HCT116 (cell line): ENCODE data around the gene ADAM10.

Experiments
- CEBPB ChIP-seq: IDR thresholded peaks from 2 replicates; pipeline ENCODE4 v1.6.1; 2012; ENCODE audit warnings: low read depth
- CTCF ChIP-seq, 3 experiments: fragments of 200-600 bp in 1 of 3; sonication (generic) in 1 of 3; IDR thresholded peaks in 2 of 3; conservative IDR thresholded peaks in 1 of 3; 2 replicates each; pipeline ENCODE4 v1.5.1; 2012 to 2017; ENCODE audit warnings: low read depth in 2 of 3, low read length in 2 of 3, antibody characterized with exemption in 1 of 3, borderline replicate concordance in 1 of 3, control low read depth in 1 of 3, mild to moderate bottlenecking in 1 of 3, mixed read lengths in 1 of 3, mixed run types in 1 of 3, moderate library complexity in 1 of 3; ENCODE audit not compliant: insufficient read depth in 1 of 3
- EZH2 ChIP-seq: fragments of 200-600 bp; sonication (generic); IDR thresholded peaks from 2 replicates; pipeline ENCODE4 v1.6.1; 2017; ENCODE audit warnings: antibody characterized with exemption, mixed run types
- MAX ChIP-seq: IDR thresholded peaks from 2 replicates; pipeline ENCODE4 v1.6.1; 2012
- POLR2A ChIP-seq: IDR thresholded peaks from 2 replicates; pipeline ENCODE4 v1.7.0; 2011; ENCODE audit warnings: borderline replicate concordance; ENCODE audit not compliant: insufficient read depth, insufficient read length; ENCODE audit errors: extremely low read depth
- RAD21 ChIP-seq: IDR thresholded peaks from 2 replicates; pipeline ENCODE4 v1.6.1; 2012; ENCODE audit warnings: low read depth, mild to moderate bottlenecking
- SIN3A ChIP-seq: IDR thresholded peaks from 2 replicates; pipeline ENCODE4 v1.6.1; 2012; ENCODE audit warnings: low read depth
- ZFX ChIP-seq: fragments of 450-650 bp; IDR thresholded peaks from 2 replicates; pipeline ENCODE4 v1.6.1; 2017
- ZNF274 ChIP-seq: fragments of 200-500 bp; sonication (Bioruptor generic); IDR thresholded peaks from 2 replicates; pipeline ENCODE4 v1.6.1; 2014; ENCODE audit warnings: mild to moderate bottlenecking, low read depth, low read length, inconsistent platforms
- TF ChIP-seq, protein P1 (sequence below): IDR thresholded peaks from 2 replicates; pipeline ENCODE4 v1.6.1; 2012; ENCODE audit warnings: low read depth
- TF ChIP-seq, protein P2 (sequence below): IDR thresholded peaks from 2 replicates; pipeline ENCODE4 v1.6.1; 2012

DNA sequence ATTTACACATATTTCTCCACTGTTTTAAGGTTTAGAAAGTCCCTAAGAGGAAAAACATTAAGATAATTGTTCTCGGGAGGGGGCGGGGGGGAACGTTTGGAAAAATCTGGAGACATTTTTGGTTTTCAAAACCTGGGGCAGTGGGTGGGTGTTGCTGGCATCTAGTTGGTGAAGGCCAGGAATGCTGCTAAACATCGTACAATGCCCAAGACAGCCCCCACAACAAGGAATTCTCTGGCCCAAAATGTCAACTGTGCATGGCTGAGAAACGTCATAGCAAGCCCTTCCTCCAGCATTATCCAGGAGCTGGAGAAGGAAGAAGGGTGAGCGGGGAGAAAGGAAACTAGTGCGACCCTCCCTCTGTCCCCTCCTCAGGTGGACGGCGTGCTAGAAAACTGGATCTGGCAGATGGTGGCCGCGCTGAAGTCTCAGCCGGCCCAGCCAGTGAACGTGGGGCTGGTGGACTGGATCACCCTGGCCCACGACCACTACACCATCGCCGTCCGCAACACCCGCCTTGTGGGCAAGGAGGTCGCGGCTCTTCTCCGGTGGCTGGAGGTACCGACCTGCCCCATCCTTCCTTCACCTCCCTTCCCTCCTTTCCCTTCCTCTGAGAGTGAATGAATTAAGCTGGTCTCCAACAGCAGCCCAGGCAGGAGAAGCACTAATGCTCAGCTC is 208.0 kb downstream of the ADAM10 start:
- no peak for TF ChIP-seq CTCF (IDR thresholded peaks at IDR 0.05 in 2 of 3, conservative IDR thresholded peaks at IDR 0.05 in 1 of 3; ENCODE audit: borderline replicate concordance in 1 of 3, insufficient read depth in 1 of 3, low read depth in 2 of 3, low read length in 2 of 3)
- TF ChIP-seq EZH2 = no peak
- TF ChIP-seq, protein P1, sequence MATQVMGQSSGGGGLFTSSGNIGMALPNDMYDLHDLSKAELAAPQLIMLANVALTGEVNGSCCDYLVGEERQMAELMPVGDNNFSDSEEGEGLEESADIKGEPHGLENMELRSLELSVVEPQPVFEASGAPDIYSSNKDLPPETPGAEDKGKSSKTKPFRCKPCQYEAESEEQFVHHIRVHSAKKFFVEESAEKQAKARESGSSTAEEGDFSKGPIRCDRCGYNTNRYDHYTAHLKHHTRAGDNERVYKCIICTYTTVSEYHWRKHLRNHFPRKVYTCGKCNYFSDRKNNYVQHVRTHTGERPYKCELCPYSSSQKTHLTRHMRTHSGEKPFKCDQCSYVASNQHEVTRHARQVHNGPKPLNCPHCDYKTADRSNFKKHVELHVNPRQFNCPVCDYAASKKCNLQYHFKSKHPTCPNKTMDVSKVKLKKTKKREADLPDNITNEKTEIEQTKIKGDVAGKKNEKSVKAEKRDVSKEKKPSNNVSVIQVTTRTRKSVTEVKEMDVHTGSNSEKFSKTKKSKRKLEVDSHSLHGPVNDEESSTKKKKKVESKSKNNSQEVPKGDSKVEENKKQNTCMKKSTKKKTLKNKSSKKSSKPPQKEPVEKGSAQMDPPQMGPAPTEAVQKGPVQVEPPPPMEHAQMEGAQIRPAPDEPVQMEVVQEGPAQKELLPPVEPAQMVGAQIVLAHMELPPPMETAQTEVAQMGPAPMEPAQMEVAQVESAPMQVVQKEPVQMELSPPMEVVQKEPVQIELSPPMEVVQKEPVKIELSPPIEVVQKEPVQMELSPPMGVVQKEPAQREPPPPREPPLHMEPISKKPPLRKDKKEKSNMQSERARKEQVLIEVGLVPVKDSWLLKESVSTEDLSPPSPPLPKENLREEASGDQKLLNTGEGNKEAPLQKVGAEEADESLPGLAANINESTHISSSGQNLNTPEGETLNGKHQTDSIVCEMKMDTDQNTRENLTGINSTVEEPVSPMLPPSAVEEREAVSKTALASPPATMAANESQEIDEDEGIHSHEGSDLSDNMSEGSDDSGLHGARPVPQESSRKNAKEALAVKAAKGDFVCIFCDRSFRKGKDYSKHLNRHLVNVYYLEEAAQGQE = no peak
- no peak for TF ChIP-seq SIN3A
- TF ChIP-seq POLR2A = no peak
- TF ChIP-seq MAX = no peak
- no peak for TF ChIP-seq ZNF274
- TF ChIP-seq CEBPB = no peak
- TF ChIP-seq ZFX = no peak
- TF ChIP-seq, protein P2, sequence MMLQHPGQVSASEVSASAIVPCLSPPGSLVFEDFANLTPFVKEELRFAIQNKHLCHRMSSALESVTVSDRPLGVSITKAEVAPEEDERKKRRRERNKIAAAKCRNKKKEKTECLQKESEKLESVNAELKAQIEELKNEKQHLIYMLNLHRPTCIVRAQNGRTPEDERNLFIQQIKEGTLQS = no peak
- TF ChIP-seq RAD21 = no peak
